HCT116 (cell line): Measurements from ENCODE around the gene FAIM2. TPM values are rescaled to one million over a fixed set of nuclear protein-coding genes. Genes with fewer than 3 reads are reported as not detected.
A peak's percentile ranks its signal among the peaks of the same experiment; 100 is the strongest.

Experiments
- ATAC-seq: fragments of 200-7000 bp; cut with Tn5 transposase; 2 replicates; pipeline ENCODE4 v1.9.1; 2020; ENCODE audit warnings: mild to moderate bottlenecking, moderate library complexity
- BruUV-seq: library from RNA; stranded (reverse); fragments of 400-500 nt; replicated peaks from 2 replicates; lab custom pipeline; 2021; lab: Mats Ljungman, UMichigan
- CTCF ChIA-PET: fragments of 300-600 bp; sonication (Branson Sonifier 250); formaldehyde crosslinking; loops from one replicate; lab custom pipeline; 2021; ENCODE audit warnings: antibody characterized with exemption; lab: Charles Lee
- POLR2A ChIA-PET: fragments of 300-600, 350-600 bp; sonication (Branson Sonifier 250); formaldehyde crosslinking; loops from one replicate; lab custom pipeline; 2021; ENCODE audit warnings: antibody characterized with exemption; lab: Charles Lee
- RAD21 ChIA-PET, 2 experiments: fragments of 300-600 bp; sonication (Branson Sonifier 250); formaldehyde crosslinking; loops; one replicate each; lab custom pipeline; 2023; ENCODE audit warnings: low total read pairs in 2 of 2; ENCODE audit not compliant: uncharacterized antibody in 2 of 2, unreplicated experiment in 2 of 2, low non-redundant PET in 1 of 2; lab: Charles Lee
- DNase-seq: peaks from one replicate; pipeline ENCODE4 v3.0.0-alpha.2; 2010; ENCODE audit warnings: low read depth, low spot score
- H2AFZ ChIP-seq: fragments of 200-600 bp; shearing (Covaris generic), sonication (generic); 2 replicates; pipeline ENCODE4 v1.6.1; 2017; ENCODE audit warnings: low read depth, mixed run types, mixed read lengths, antibody characterized with exemption, low read length; ENCODE audit not compliant: poor library complexity, severe bottlenecking
- H3K27ac ChIP-seq: 2 replicates; pipeline ENCODE4 v1.5.1; 2012; ENCODE audit warnings: low read depth, low read length
- H3K27me3 ChIP-seq: fragments of 200-600 bp; sonication (generic); 2 replicates; pipeline ENCODE4 v1.6.1; 2016; ENCODE audit warnings: mixed run types, low read length, mixed read lengths; ENCODE audit not compliant: insufficient read depth
- H3K36me3 ChIP-seq, 2 experiments: fragments of 200-500 bp in 1 of 2; fragments of 200-600 bp in 1 of 2; sonication (Bioruptor generic) in 1 of 2; sonication (generic) in 1 of 2; 2 replicates each; pipeline versions ENCODE4 v1.5.1 to v1.6.1; 2014 to 2016; ENCODE audit warnings: low read length in 2 of 2, inconsistent platforms in 1 of 2, mixed read lengths in 1 of 2, mixed run types in 1 of 2; ENCODE audit not compliant: insufficient read depth in 2 of 2, control insufficient read depth in 1 of 2
- H3K4me1 ChIP-seq, 2 experiments: fragments of 200-600 bp in 1 of 2; sonication (generic) in 1 of 2; 2 replicates each; pipeline versions ENCODE4 v1.5.1 to v1.6.1; 2012 to 2017; ENCODE audit warnings: low read length in 2 of 2, inconsistent platforms in 1 of 2, mild to moderate bottlenecking in 1 of 2, mixed read lengths in 1 of 2, mixed run types in 1 of 2, moderate library complexity in 1 of 2; ENCODE audit not compliant: insufficient read depth in 2 of 2, control insufficient read depth in 1 of 2
- H3K4me2 ChIP-seq: fragments of 200-600 bp; sonication (generic); 2 replicates; pipeline ENCODE4 v1.6.1; 2017; ENCODE audit warnings: mixed run types, low read length, mixed read lengths
- H3K4me3 ChIP-seq, 2 experiments: fragments of 200-600 bp in 1 of 2; sonication (generic) in 1 of 2; replicated peaks in 1 of 2; 2 replicates each; pipeline ENCODE4 v1.5.1; 2011 to 2016; ENCODE audit warnings: low read length in 2 of 2, control low read depth in 1 of 2, low read depth in 1 of 2, mild to moderate bottlenecking in 1 of 2, mixed read lengths in 1 of 2, mixed run types in 1 of 2
- H3K79me2 ChIP-seq: fragments of 200-600 bp; sonication (generic); 2 replicates; pipeline ENCODE4 v1.6.1; 2017; ENCODE audit warnings: mild to moderate bottlenecking, mixed run types, low read length, moderate library complexity, mixed read lengths; ENCODE audit not compliant: insufficient read depth
- H3K9ac ChIP-seq: fragments of 200-600 bp; sonication (generic); 2 replicates; pipeline ENCODE4 v1.6.1; 2016; ENCODE audit warnings: low read length, mixed read lengths
- H3K9me2 ChIP-seq: fragments of 200-600 bp; sonication (generic), shearing (Covaris generic); 2 replicates; pipeline ENCODE4 v1.6.1; 2017; ENCODE audit warnings: mixed run types, mild to moderate bottlenecking, moderate library complexity; ENCODE audit not compliant: insufficient read depth
- H3K9me3 ChIP-seq, 2 experiments: fragments of 200-500 bp in 1 of 2; fragments of 200-600 bp in 1 of 2; sonication (Bioruptor generic) in 1 of 2; sonication (generic) in 1 of 2; 2 replicates each; pipeline ENCODE4 v1.6.1; 2014 to 2017; ENCODE audit warnings: low read length in 2 of 2, mixed read lengths in 2 of 2, inconsistent platforms in 1 of 2, low read depth in 1 of 2, mild to moderate bottlenecking in 1 of 2, mixed run types in 1 of 2, moderate library complexity in 1 of 2; ENCODE audit not compliant: control insufficient read depth in 1 of 2, insufficient read depth in 1 of 2
- H4K20me1 ChIP-seq: fragments of 200-600 bp; sonication (generic), shearing (Covaris generic); 2 replicates; pipeline ENCODE4 v1.6.1; 2017; ENCODE audit warnings: mixed run types, mild to moderate bottlenecking, moderate library complexity; ENCODE audit not compliant: insufficient read depth
- ATF3 ChIP-seq: IDR thresholded peaks from 2 replicates; pipeline ENCODE4 v1.6.1; 2012
- CBX3 ChIP-seq: IDR thresholded peaks from 2 replicates; pipeline ENCODE4 v1.6.1; 2012; ENCODE audit warnings: low read depth
- CEBPB ChIP-seq: IDR thresholded peaks from 2 replicates; pipeline ENCODE4 v1.6.1; 2012; ENCODE audit warnings: low read depth
- CTCF ChIP-seq, 3 experiments: fragments of 200-600 bp in 1 of 3; sonication (generic) in 1 of 3; IDR thresholded peaks in 2 of 3; conservative IDR thresholded peaks in 1 of 3; 2 replicates each; pipeline ENCODE4 v1.5.1; 2012 to 2017; ENCODE audit warnings: low read depth in 2 of 3, low read length in 2 of 3, antibody characterized with exemption in 1 of 3, borderline replicate concordance in 1 of 3, control low read depth in 1 of 3, mild to moderate bottlenecking in 1 of 3, mixed read lengths in 1 of 3, mixed run types in 1 of 3, moderate library complexity in 1 of 3; ENCODE audit not compliant: insufficient read depth in 1 of 3
- ELF1 ChIP-seq: IDR thresholded peaks from 2 replicates; pipeline ENCODE4 v1.6.1; 2012; ENCODE audit warnings: low read depth, borderline replicate concordance
- EZH2 ChIP-seq: fragments of 200-600 bp; sonication (generic); IDR thresholded peaks from 2 replicates; pipeline ENCODE4 v1.6.1; 2017; ENCODE audit warnings: antibody characterized with exemption, mixed run types
- POLR2AphosphoS5 ChIP-seq: IDR thresholded peaks from 2 replicates; pipeline ENCODE4 v1.6.1; 2011; ENCODE audit warnings: mild to moderate bottlenecking, low read depth, low read length, moderate library complexity
- intact Hi-C: fragments of 100-400 bp; cut with micrococcal nuclease; formaldehyde crosslinking; loops from 2 replicates; pipeline ENCODE4 v1.10.0; 2022
- total RNA-seq: library from RNA; stranded (reverse); gene quantifications from one replicate; pipeline ENCODE4 v1.2.1, GENCODE V29; 2021; ENCODE audit not compliant: unreplicated experiment
- TF ChIP-seq, protein P1 (sequence below): IDR thresholded peaks from 2 replicates; pipeline ENCODE4 v1.6.1; 2011; ENCODE audit warnings: mild to moderate bottlenecking, low read length, moderate library complexity; ENCODE audit not compliant: insufficient replicate concordance; ENCODE audit errors: extremely low read depth

FAIM2 gene
- total RNA-seq, 1 experiment from 2014 or later = not detected

- peak overlapping the region; percentile 60 for H3K9ac ChIP-seq
- H3K9me3 ChIP-seq = no peaks in the 10 kb centered on the region
- BruUV-seq = no TSS peak
- ChIA-PET CTCF (interaction anchor here (1.0 to 1.7 kb wide), 4 partner anchors 12 to 469 kb away, joined by 3 to 14 read pairs (median 4); no protein-coding TSS in a partner anchor), POLR2A (interaction anchor here (1.0 to 1.4 kb wide), 7 partner anchors 12 to 86 kb away, joined by 4 to 9 read pairs (median 4); partner anchors contain the start of genes BCDIN3D and TMBIM6), RAD21 (no interaction called here)
- peaks cover 5 to 20% of the 10 kb centered on the region in 2 experiments; a peak in 3 of 4 replicates for H3K4me1 ChIP-seq
- peak; percentile 63 for ATAC-seq
- H3K27me3 ChIP-seq = no peaks in the 10 kb centered on the region
- H2AFZ ChIP-seq = no peak overlapping the region
- intact Hi-C loops = no loop called here
- TF ChIP-seq CTCF (IDR thresholded peaks at IDR 0.05 in 2 of 3, conservative IDR thresholded peaks at IDR 0.05 in 1 of 3; ENCODE audit: borderline replicate concordance in 1 of 3, insufficient read depth in 1 of 3, low read depth in 2 of 3, low read length in 2 of 3) (no peak), CEBPB (no peak), CBX3 (no peak), ELF1 (no peak), EZH2 (no peak), POLR2AphosphoS5 (no peak), ATF3 (no peak)
- TF ChIP-seq, protein P1, sequence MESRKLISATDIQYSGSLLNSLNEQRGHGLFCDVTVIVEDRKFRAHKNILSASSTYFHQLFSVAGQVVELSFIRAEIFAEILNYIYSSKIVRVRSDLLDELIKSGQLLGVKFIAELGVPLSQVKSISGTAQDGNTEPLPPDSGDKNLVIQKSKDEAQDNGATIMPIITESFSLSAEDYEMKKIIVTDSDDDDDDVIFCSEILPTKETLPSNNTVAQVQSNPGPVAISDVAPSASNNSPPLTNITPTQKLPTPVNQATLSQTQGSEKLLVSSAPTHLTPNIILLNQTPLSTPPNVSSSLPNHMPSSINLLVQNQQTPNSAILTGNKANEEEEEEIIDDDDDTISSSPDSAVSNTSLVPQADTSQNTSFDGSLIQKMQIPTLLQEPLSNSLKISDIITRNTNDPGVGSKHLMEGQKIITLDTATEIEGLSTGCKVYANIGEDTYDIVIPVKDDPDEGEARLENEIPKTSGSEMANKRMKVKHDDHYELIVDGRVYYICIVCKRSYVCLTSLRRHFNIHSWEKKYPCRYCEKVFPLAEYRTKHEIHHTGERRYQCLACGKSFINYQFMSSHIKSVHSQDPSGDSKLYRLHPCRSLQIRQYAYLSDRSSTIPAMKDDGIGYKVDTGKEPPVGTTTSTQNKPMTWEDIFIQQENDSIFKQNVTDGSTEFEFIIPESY = no peak
- no peaks in the 10 kb centered on the region for H4K20me1 ChIP-seq
- H3K4me3 ChIP-seq = peak overlapping the region; percentile 68 to 74
- no peaks in the 10 kb centered on the region for H3K79me2 ChIP-seq
- H3K4me2 ChIP-seq = peak overlapping the region; percentile 90
- peak overlapping the region; percentile 52; the same call in 1 of the 2 replicates for H3K27ac ChIP-seq
- no peak for DNase-seq
- H3K9me2 ChIP-seq = no peaks in the 10 kb centered on the region; the same call in 1 of the 2 replicates
- no peaks in the 10 kb centered on the region for H3K36me3 ChIP-seq
These were observed 76.2 kb downstream of the FAIM2 start for GRCh38 chr12:49827401-49828099.
